Gastroesophageal sphincter (tissue), 3 donors: ENCODE results near the gene ABCC11.

Source experiments
- POLR2AphosphoS5 ChIP-seq: sonication (generic); formaldehyde crosslinking; IDR thresholded peaks from one replicate; pipeline ENCODE4 v1.6.1; 2017; ENCODE audit warnings: antibody characterized with exemption
- TF ChIP-seq, protein P1 (sequence below), 4 experiments: fragments of 200-600 bp in 2 of 4; fragments of 450-650 bp in 2 of 4; sonication (generic) in 1 of 4; IDR thresholded peaks; one replicate each; pipeline ENCODE4 v1.5.1; 2017 to 2019; ENCODE audit warnings: antibody characterized with exemption in 4 of 4, mild to moderate bottlenecking in 2 of 4, moderate library complexity in 2 of 4

GRCh38 chr16:48280546-48280945 lies 33.2 kb upstream of the ABCC11 start:
- TF ChIP-seq, protein P1, sequence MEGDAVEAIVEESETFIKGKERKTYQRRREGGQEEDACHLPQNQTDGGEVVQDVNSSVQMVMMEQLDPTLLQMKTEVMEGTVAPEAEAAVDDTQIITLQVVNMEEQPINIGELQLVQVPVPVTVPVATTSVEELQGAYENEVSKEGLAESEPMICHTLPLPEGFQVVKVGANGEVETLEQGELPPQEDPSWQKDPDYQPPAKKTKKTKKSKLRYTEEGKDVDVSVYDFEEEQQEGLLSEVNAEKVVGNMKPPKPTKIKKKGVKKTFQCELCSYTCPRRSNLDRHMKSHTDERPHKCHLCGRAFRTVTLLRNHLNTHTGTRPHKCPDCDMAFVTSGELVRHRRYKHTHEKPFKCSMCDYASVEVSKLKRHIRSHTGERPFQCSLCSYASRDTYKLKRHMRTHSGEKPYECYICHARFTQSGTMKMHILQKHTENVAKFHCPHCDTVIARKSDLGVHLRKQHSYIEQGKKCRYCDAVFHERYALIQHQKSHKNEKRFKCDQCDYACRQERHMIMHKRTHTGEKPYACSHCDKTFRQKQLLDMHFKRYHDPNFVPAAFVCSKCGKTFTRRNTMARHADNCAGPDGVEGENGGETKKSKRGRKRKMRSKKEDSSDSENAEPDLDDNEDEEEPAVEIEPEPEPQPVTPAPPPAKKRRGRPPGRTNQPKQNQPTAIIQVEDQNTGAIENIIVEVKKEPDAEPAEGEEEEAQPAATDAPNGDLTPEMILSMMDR (IDR thresholded peaks at IDR 0.05): no peak
- no peak for TF ChIP-seq POLR2AphosphoS5
